ENCODE data around the gene ATP9A. TPM values are rescaled to one million over a fixed set of nuclear protein-coding genes. Genes with fewer than 3 reads are reported as not detected.

ATP9A gene
- total and polyA plus RNA-seq, 2 of the 8 experiments (the other 6 are each of a cell fraction or from before 2014, with no cell fraction given) = 5.0 to 6.4 TPM

GRCh38 chr20:51612896-51613295 is 155.3 kb downstream of the ATP9A start:
- TF ChIP-seq RXRA (IDR thresholded peaks at IDR 0.05; ENCODE audit: insufficient read depth, low read depth, low read length) = no peak
- TF ChIP-seq NANOG (IDR thresholded peaks at IDR 0.05; ENCODE audit: insufficient read depth, low read depth, low read length, poor library complexity, severe bottlenecking) = no peak
- no peak for TF ChIP-seq CREB1 (IDR thresholded peaks at IDR 0.05)
- no peak for TF ChIP-seq CBX8 (IDR thresholded peaks at IDR 0.05; ENCODE audit: borderline replicate concordance, low read depth, low read length)
- TF ChIP-seq RBBP5 (IDR thresholded peaks at IDR 0.05; ENCODE audit: borderline replicate concordance, low read depth, low read length) = no peak
- TF ChIP-seq POU5F1 (IDR thresholded peaks at IDR 0.05; ENCODE audit: low read depth, low read length) = no peak
- no peak for TF ChIP-seq SP4 (IDR thresholded peaks at IDR 0.05; ENCODE audit: low read length)
- TF ChIP-seq RFX5 (IDR thresholded peaks at IDR 0.05; ENCODE audit: borderline replicate concordance, low read depth, low read length) = no peak
- TF ChIP-seq PHF8 (conservative IDR thresholded peaks at IDR 0.05; ENCODE audit: low read depth, low read length) = no peak
- no peak for TF ChIP-seq EZH2 (IDR thresholded peaks at IDR 0.05; ENCODE audit: low read depth, low read length, severe bottlenecking)
- no peak for TF ChIP-seq SUZ12 (IDR thresholded peaks at IDR 0.05; ENCODE audit: low read length)
- no peak for TF ChIP-seq CBX5 (IDR thresholded peaks at IDR 0.05; ENCODE audit: low read depth, low read length)
- TF ChIP-seq RAD21 (IDR thresholded peaks at IDR 0.05 in 1 of 2, conservative IDR thresholded peaks at IDR 0.05 in 1 of 2; ENCODE audit: low read depth in 2 of 2, low read length in 2 of 2) = no peak
- Histone ChIP-seq H4K91ac (replicated peaks; ENCODE audit: insufficient read length, low read length) (no peak overlapping the region), H3K4me1 (replicated peaks in 1 of 4; ENCODE audit: control insufficient read depth in 3 of 4, insufficient read depth in 4 of 4, low read length in 3 of 4) (no peaks in the 10 kb centered on the region), H3K79me1 (ENCODE audit: low read depth, low read length) (no peaks in the 10 kb centered on the region), H4K5ac (ENCODE audit: insufficient read length, low read depth, low read length) (no peak overlapping the region), H3K14ac (ENCODE audit: insufficient read length) (no peak overlapping the region), H2AFZ (ENCODE audit: low read length) (no peak overlapping the region), H3K18ac (ENCODE audit: extremely low read depth, low read length) (no peak overlapping the region), H2BK5ac (ENCODE audit: low read depth, low read length) (no peak overlapping the region), H4K20me1 (replicated peaks in 1 of 2; ENCODE audit: control insufficient read depth in 1 of 2, insufficient read depth in 2 of 2, low read length in 2 of 2) (no peaks in the 10 kb centered on the region), H3K4me2 (ENCODE audit: insufficient read depth in 1 of 2, low read depth in 2 of 2, low read length in 2 of 2) (no peak overlapping the region), H3K9ac (replicated peaks in 1 of 4; ENCODE audit: extremely low read depth in 1 of 4, low read depth in 3 of 4, low read length in 3 of 4) (no peak overlapping the region), H3K27ac (ENCODE audit: low read depth, low read length) (no peak overlapping the region), H4K8ac (ENCODE audit: extremely low read depth, insufficient read depth, low read length) (no peak overlapping the region), H3K9me3 (ENCODE audit: insufficient read depth in 2 of 2, low read depth in 1 of 2, low read length in 1 of 2) (no peaks in the 10 kb centered on the region), H2AK5ac (ENCODE audit: low read depth, low read length) (no peak overlapping the region), H3K79me2 (ENCODE audit: control insufficient read depth in 1 of 2, insufficient read depth in 2 of 2, low read length in 2 of 2) (no peaks in the 10 kb centered on the region), H3K4ac (replicated peaks; ENCODE audit: insufficient read length, low read depth, low read length) (no peak overlapping the region), H3K56ac (replicated peaks; ENCODE audit: insufficient read length, low read depth, low read length) (no peak overlapping the region), H2BK12ac (ENCODE audit: low read depth, low read length) (no peak overlapping the region), H2BK15ac (ENCODE audit: low read length) (no peak overlapping the region), H3K4me3 (ENCODE audit: extremely low read depth in 1 of 4, insufficient read depth in 2 of 4, low read depth in 3 of 4, low read length in 4 of 4) (no peak overlapping the region), H2BK120ac (replicated peaks; ENCODE audit: low read depth, low read length) (no peak overlapping the region), H3K27me3 (replicated peaks in 1 of 4; ENCODE audit: control insufficient read depth in 3 of 4, extremely low read depth in 1 of 4, insufficient read depth in 3 of 4, low read length in 3 of 4) (no peaks in the 10 kb centered on the region), H3K23me2 (ENCODE audit: low read depth, low read length) (no peaks in the 10 kb centered on the region; the same call in 1 of the 2 replicates), H2BK20ac (ENCODE audit: low read length) (no peak overlapping the region), H3K36me3 (ENCODE audit: control insufficient read depth in 2 of 4, insufficient read depth in 4 of 4, low read length in 3 of 4) (0 out of 8 replicates have a peak, but pooled peaks cover 0 to 3% (median 0%) of the 10 kb centered on the region in 4 experiments), H3K23ac (ENCODE audit: insufficient read length) (no peak overlapping the region)
- FAIRE-seq (no peak), DNase-seq (ENCODE audit: low read depth in 1 of 2, low spot score in 2 of 2) (no peak)
- CTCF ChIA-PET (ENCODE audit: partially characterized antibody) = interaction anchor here (1.2 to 2.4 kb wide), 3 partner anchors 13 to 626 kb away, joined by 4 to 10 read pairs (median 4); no protein-coding TSS in a partner anchor
- POLR2A ChIA-PET (ENCODE audit: partially characterized antibody) = no interaction called here
- WGBS, 2 experiments (ENCODE audit: extremely low coverage in 1 of 2, insufficient coverage in 1 of 2, insufficient read length in 1 of 2, insufficient replicate concordance in 2 of 2, low coverage in 1 of 2, low lambda C conversion rate in 2 of 2, missing lambda C conversion rate in 1 of 2) = 86% methylated on average over 5 of the region's 5 CpGs; no CpG with 5 or more reads in 1 of the 2 experiments

All from H1 (cell line).